GM18873 (cell line): Measurements from ENCODE around the gene PSMD4.
A peak's percentile ranks its signal among the peaks of the same experiment; 100 is the strongest.
"Not testable (repeated sequence)": the region's sequence is repeated elsewhere in the genome, so short reads cannot be mapped to it uniquely, and the experiment has no call there.

Experiments
- ATAC-seq: cut with Tn5 transposase; IDR thresholded peaks from one replicate; pipeline ENCODE4 v1.9.1; 2021; ENCODE audit warnings: mild to moderate bottlenecking, moderate library complexity, moderate number of reproducible peaks; ENCODE audit not compliant: unreplicated experiment, low FRiP score

PSMD4 gene

DNA sequence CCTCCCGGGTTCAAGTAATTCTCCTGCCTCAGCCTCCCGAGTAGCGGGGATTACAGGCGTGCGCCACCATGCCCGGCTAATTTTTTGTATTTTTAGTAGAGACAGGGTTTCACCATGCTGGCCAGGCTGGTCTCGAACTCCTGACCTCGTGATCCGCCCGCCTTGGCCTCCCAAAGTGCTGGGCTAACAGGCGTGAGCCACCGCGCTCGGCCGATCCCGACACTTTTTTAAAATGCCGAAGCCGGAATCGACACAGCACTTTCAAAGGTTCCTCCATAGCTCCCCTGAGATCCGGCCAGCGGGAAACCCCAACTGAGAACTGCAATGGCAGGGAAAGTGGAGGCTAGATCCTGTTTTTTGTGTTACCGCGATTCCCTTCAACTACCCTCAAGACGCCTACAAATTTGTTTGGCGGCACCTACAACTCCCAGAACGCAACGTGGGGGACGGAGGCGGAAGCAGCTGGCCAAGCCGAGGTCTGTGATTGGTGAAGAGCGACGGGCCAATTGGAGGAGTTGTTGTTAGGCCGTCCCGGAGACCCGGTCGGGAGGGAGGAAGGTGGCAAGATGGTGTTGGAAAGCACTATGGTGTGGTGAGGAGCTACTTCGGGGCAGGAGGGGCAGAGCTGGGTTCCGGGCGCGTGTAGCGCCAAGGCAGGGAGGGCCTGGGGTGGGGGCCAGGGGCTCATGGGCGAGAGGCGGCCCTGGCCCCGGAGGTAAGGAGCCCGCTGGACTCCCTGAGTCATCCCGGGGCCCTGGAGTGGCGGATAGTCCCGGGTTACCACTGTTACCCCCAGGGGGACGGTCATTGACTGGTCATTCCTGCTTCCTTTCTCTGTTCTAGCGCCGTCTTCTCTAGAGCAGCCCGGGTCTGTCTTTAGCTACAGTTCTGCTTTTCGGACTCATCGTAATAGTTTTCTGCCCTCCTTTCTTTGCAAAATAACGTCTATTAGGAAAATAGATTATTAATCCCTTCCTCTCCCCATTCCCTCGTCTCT, at the start of gene PSMD4:
PSMD4 (plus strand) TSS at position 518 of the 997 bp plus-strand sequence; CDS start at position 567, 49 bp downstream.
- ATAC-seq, result peak; percentile 90

DNA sequence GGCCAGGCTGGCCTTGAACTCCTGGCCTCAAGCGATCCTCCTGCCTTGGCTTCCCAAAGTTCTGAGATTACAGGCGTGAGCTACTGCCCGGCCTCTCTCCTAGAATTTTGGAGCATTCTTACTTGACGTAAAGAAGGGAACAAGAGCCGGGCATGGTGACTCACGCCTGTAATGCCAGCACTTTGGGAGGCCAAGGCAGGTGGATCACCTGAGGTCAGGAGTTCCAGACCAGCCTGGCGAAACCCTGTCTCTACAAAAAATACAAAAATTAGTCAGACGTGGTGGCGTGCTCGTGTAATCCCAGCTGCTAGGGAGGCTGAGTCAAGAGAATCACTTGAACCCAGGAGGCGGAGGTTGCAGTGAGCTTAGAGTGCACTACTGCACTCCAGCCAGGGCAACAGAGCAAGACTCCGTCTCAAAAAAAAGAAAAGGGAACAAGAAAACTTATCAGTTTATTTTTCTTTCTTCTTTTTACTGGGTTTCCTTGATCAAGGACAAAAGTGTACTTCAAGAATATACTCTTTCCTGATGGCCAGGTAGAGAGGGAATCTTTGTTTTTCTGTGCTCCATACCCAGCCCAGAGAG, 49.1 kb upstream of the PSMD4 start:
- ATAC-seq, result not testable (repeated sequence)

DNA sequence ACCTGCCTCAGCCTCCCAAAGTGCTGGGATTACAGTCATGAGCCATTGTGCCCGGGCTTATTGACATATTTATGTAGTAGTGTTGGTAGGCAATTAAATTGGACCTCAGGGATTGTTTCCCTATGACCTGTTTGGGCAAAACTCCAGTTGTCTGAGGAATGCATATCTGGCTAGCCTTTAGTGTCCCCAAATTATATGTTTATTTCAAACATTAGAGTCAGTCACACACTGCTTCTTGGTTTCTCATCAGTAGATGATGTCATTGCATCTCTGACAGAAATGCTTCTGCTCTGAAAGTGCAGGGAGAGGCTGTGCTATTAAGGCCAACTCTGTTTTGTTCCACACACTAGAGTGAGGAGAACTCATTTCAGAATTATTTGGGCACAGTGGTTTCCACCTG, 43.7 kb upstream of the PSMD4 start:
- ATAC-seq, result no peak

DNA sequence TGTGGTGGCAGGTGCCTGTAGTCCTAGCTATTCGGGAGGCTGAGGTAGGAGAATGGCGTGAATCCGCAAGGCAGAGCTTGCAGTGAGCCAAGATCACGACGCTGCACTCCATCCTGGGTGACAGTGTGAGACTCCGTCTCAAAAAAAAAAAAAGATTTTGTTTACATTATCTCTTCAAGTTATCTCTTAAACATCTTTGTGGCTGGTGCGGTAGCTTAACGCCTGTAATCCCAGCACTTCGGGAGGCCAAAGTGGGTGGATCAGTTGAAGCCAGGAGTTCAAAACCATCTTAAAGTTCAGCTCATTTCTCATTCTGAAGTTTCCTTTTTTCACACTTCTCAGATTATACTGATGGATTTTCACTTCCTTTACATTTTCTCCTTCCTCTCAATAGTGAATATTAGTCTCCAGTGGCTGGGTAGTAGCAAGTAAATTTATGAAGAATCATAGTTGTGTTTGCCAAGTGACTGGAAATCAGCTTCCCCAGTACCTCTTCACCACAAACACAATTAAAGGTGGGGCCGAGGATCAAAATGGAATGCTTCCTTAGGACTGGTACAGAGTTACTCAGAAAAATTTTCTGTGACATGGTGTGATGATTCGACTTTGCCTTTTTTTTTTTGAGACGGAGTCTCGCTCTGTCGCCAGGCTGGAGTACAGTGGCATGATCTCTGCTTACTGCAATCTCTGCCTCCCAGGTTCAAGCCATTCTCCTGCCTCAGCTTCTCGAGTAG, 42.4 kb upstream of the PSMD4 start:
- no peak for ATAC-seq

DNA sequence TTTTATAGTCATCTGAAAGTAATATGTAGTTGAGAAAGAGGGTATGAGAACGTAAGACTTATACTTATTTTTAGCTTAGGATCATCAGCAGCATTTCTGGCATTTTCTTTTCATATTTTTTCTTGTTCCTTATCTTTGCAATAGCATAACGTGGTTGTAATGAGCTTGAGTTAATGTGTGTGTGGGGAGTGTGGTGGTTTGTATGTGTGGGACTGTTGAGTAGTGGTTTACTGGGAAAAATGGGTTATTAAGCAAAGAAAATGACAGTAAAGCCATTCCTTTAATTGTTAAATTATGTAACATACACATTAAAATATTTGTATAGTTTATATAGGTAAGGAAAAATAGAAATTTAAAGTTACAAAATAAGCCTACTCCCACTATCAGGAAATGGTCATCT, 41.0 kb upstream of the PSMD4 start:
- no peak for ATAC-seq

DNA sequence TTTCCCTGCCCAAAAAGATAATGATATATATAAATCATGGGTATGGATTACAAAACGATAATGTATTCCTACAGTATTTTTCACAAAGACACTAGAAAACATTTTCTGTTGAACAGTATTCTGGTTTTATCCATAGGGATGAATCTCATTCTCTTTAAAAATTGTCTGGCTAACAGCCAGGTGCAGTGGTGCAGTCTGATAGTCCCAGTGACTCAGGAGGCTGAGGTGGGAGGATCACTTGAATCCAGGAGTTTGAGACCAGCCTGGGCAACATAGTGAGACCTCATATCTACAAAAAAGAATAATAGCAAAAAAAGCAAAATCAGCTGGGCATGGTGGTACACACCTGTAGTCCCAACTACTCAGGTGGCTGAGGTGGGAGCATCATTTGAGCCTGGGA, 32.9 kb upstream of the PSMD4 start:
- no peak for ATAC-seq

DNA sequence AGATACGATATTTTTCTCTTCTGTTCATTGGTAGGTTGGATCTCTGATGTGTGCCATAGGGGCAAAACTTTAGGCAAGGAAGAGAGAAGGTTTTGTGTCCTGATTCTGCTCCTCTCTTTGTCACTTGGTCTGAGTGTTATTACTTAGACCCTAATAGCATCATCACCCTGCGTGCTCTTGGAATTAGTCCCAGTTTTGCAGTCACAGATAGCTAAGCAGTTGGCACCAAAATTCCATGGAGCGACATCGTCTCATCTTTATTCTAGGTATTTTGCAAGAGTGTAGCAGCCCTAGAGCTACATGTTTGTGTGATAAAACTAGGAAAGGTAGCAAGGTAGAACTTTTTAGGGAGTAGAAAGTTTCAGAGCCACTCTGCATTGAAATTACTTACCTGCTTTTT, 32.4 kb upstream of the PSMD4 start:
- no peak for ATAC-seq

DNA sequence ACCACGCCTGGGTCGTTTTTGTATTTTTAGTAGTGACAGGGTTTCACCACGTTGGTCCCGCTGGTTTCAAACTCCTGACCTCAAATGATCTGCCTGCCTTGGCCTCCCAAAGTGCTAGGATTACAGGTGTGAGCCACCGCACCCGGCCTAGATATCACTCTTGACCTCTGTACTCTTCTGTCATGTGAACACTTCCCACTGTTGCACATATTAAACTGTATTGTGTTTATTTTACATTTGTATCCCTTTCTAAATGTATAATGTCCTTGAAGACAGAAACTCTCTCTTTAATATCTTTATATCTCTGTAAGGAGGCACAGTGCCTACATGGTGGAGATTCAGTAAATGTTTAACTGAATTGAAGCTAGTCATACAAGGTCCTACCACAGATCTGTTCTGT, 19.3 kb upstream of the PSMD4 start:
- no peak for ATAC-seq

DNA sequence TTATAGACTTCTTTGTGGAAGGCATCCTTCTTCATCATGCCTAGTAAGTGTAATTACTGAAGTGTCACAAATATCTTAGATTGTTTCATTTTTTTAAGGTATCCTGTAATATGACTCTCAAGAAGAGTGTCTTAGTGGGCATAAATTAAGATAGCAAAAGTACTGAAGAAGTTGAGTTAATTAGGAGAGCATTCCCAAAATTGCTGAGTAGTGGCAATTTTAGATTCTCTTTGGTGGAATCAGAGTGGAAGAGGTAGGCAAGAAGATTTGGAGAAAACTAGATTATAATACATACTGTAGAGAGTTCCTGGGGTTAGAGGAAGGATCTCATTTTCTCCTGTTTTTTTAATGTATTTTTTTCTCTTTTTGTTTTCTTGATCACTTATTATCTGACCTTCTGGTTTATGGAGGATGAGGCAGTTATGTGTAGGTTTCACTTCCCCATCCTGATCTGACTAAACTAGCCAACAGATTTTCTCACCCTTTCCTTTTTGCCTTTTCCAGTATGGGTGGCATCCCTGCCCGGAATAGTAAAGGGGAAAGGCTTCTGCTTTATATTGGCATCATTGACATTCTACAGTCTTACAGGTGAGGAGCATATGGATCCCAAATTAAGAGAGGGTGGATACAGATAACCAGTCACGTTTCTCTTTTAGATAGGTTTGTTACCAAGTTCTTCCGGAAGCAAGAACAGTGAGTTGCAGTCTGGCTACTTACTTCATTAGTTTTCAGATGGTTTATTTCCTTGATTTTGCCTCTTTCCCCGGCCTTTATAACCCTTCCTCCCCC, 16.7 kb upstream of the PSMD4 start:
- ATAC-seq, result no peak

DNA sequence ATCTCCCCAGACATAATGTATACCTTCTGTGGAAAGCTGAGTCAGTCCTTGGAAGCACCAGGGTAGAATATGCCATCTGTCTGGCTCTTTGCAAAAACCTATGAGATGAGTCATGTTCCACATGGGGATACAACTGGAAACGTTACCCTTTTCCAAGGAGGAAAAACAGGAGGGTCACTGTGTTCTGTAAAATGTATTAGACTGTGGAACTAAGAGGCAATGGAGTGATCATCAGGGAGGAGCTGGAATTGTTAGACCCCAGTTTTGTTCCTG, 16.1 kb upstream of the PSMD4 start:
- ATAC-seq, result no peak

DNA sequence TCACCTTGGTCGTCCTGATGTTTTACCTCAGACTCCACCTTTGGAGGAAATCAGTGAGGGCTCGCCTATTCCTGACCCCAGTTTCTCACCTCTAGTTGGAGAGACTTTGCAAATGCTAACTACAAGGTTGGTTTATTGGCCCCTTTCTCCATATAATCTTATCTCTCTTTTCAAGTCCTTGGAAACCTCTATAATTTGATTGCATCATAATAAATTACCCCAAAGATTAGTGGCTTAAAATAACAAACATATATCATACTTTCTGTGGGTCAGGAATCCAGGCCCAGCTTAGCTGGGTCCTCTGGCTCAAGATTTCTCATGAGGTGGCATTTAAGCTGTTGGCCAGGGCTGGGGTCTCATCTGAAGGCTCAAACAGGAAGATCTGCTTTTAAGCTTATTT, 12.1 kb upstream of the PSMD4 start:
- no peak for ATAC-seq

DNA sequence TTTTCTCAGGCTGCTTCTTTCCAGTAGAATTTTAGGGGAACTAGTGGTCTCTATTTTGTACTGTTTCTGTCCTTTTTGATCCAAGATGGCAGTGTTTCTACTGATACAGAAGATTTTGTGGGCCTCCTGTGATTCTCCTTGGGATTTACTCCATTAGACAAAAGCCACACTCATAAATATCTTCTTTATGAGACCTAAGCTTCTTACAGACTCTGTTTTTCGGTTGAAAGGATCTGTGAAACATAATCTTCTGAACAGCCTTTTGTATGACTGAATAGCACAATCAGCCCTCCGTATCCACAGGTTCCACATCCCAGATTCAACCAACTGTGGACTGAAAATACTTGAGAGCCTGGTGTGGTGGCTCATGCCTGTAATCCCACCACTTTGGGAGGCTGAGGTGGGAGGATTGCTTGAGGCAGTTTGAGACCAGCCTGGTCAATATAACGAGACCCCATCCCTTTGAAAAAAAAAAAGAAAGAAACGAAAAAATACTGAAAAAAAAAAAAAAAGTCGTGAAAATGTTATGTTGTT, 10.8 kb upstream of the PSMD4 start:
- no peak for ATAC-seq

DNA sequence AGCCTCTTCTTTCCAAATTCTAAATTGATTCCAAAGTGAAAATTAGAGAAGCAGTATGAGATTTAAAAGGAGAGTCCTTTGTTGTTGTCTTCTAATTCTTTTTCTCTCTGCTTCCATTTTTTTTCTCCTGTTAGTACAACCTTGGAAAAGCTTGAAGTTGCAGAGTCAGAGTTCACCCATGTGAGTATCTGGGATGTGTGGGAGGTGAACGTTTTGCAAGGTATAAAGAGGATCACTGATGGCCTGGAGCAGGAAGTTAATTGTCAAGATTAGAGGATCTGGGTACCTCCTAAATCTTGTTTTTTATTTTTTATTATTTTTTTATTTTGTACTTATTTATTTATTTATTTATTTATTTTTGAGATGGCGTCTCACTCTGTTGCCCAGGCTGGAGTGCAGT, 7.7 kb upstream of the PSMD4 start:
- no peak for ATAC-seq

DNA sequence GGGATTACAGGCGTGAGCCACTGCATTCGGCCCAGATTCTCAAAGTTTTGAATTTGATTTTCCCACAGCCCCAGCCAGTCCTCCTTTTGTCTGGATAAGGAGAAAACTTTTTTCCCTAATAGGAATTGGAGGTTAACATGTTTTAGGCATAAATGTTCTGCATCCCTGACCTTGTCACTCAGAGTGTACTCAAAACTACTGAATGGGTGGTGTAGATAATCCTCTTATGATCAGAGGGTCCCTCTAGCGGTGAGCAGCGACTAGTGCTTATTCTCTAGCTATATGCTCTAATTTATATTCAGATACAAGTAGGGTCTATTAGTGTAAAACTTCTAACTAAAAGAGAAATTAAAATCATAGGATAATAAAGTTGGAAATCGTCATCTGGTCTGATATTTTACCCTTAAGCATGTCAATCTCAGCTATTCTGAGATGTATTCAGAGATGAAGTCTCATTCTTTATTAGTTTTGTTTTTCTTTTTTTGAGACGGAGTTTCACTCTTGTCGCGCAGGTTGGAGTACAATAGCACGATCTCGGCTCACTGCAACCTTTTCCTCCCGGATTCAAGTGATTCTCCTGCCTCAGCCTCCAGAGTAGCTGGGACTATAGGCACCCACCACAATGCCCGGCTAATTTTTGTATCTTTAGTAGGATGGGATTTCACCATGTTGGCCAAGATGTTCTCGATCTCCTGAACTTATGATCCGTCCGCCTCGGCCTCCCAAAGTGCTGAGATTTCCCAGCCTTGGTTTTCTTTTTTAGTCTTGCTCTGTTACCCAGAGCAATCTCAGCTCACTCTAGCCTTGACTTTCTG, 2.7 kb upstream of the PSMD4 start:
- no peak for ATAC-seq

DNA sequence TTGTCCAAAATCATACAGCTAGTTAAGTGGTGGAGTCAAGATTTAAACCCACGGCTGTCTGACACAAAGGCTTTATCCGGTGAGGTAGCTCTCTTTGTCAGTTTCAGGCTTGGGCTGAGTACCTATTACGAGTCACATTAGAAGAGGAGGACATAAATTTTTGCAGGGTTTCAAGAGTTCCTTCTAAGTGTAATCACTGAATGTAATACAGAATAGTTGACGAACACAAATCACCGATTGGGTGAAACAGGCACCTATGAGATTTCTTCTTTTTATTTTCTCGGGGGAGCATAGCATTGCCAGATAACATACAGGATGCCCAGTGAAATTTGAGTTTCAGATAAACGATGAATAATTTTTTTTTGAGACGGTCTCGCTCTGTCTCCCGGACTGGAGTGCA, 847 bp downstream of the PSMD4 start:
- ATAC-seq, result no peak

DNA sequence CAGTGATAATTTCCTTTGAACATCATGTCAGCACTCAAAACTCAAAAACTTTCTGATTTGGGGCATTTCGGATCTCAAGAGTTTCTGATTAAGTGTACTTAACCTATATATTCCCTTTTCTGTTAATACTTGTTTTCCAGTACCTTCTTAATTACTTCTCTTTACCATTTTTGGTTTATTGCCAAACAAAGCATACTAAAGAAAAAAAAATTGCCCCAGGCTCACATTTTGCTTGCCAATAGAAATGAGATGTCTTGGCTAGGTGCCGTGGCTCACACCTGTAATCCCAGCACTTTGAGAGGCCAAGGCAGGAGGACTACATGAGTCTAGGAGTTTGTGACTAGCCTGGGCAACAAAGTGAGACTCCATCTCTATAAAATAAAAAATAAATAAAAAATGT, 4.8 kb downstream of the PSMD4 start:
- ATAC-seq, result no peak

DNA sequence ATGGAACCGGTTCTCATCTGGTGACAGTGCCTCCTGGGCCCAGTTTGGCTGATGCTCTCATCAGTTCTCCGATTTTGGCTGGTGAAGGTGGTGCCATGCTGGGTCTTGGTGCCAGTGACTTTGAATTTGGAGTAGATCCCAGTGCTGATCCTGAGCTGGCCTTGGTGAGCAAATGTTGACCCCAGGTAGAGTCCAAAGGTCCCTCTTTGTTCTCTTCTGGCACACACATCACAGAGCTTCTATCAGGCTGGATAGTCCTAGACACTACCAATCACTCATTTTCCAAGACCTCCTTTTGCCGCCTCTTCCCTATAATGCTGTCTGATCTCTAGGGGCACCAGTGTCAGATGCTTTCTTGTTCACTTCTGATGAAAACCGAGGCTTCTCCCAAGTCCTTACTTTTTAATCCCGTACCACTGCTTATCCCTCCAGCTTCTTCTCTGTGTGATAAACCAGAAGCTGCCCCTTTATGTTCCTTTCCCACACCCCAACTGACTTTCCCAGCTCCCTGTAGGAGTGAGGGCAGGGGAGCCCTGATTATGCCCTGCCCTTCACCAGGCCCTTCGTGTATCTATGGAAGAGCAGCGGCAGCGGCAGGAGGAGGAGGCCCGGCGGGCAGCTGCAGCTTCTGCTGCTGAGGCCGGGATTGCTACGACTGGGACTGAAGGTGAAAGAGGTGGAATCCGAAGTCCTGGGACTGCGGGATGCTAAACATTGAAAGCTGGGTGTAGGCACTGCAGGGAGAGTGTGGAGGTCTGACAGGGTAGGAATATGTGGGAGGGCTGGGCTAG, 11.1 kb downstream of the PSMD4 start:
- no peak for ATAC-seq

DNA sequence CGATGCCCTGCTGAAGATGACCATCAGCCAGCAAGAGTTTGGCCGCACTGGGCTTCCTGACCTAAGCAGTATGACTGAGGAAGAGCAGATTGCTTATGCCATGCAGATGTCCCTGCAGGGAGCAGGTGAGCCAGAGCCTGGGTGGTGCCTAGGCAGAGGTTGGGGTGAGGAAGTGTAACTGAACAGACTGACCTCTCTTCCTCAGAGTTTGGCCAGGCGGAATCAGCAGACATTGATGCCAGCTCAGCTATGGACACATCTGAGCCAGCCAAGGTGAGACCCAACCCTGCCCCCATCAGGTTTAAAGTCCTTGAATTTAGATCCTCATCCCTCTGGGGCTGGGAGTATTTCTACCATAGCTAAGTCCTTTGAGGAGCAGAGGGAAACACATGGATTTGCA, 11.8 kb downstream of the PSMD4 start:
- ATAC-seq, result no peak

DNA sequence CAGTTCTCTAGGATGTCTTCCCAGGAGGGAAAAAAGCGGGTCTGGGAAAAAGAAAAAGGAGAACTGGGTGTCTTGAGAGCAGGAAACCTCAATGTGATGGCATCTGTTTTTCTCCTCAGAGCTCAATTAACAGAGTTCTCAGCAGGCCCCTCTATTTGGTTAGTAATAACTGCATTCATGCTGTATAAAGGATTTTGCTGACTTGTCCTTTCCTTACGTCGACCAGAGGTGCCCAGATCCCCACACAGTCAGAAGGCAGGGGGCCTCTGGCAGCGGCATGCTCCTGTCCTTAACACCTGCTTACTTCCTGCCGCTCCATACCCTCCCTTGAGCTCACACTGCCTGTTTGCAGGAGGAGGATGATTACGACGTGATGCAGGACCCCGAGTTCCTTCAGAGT, 12.3 kb downstream of the PSMD4 start:
- no peak for ATAC-seq
